RWPE1 (cell line): ENCODE measurements around the gene SP2.

Source experiments
- CTCF ChIA-PET: fragments of 350-600 bp; sonication (Branson Sonifier 250); formaldehyde crosslinking; extraction: SDS; loops from one replicate; lab custom pipeline; 2021; lab: Yijun Ruan, JAX
- POLR2A ChIA-PET: fragments of 400-600 bp; formaldehyde crosslinking; extraction: SDS; loops from one replicate; lab custom pipeline; 2020; ENCODE audit warnings: antibody characterized with exemption; ENCODE audit not compliant: low non-redundant PET; lab: Yijun Ruan, JAX
- DNase-seq: peaks from one replicate; pipeline ENCODE4 v3.0.0; 2012; ENCODE audit warnings: low spot score
- H3K27ac ChIP-seq: fragments of 450-650 bp; 2 replicates; pipeline ENCODE4 v1.5.1; 2017
- CTCF ChIP-seq: fragments of 450-650 bp; conservative IDR thresholded peaks from 2 replicates; pipeline ENCODE4 v1.5.1; 2017; ENCODE audit warnings: low read depth, mild to moderate bottlenecking

The SP2 gene

GRCh38 chr17:47955497-47956461, 59.7 kb downstream of the SP2 start:
- no peak for DNase-seq
- peak overlapping the region; percentile 60 for H3K27ac ChIP-seq
- CTCF ChIA-PET: interaction anchor here (0.6 to 0.7 kb wide), 3 partner anchors 84 to 309 kb away, joined by 3 to 4 read pairs (median 4); no protein-coding TSS in a partner anchor
- no peak for TF ChIP-seq CTCF
- POLR2A ChIA-PET: interaction anchor here (0.6 kb wide), 1 partner anchor 16 kb away, joined by 6 read pairs; no protein-coding TSS in a partner anchor

- DNase-seq: no peak
- ChIA-PET CTCF (interaction anchor here (0.6 to 1.4 kb wide), 7 partner anchors 8 to 119 kb away, joined by 3 to 11 read pairs (median 4); partner anchors contain the start of gene CDK5RAP3), POLR2A (interaction anchor here (0.6 to 1.1 kb wide), 3 partner anchors 8 to 15 kb away, joined by 3 to 6 read pairs (median 3); no protein-coding TSS in a partner anchor)
- H3K27ac ChIP-seq: no peak overlapping the region
- no peak for TF ChIP-seq CTCF
Observed at GRCh38 chr17:47956791-47957590, 61.0 kb downstream of the SP2 start.

- no peak for DNase-seq
- no peak within 1 kb of the TSS for H3K27ac ChIP-seq
- POLR2A ChIA-PET: interaction anchor here (1.1 kb wide), 1 partner anchor 12 kb away, joined by 3 read pairs; no protein-coding TSS in a partner anchor
- CTCF ChIA-PET: interaction anchor here (0.7 to 1.4 kb wide), 5 partner anchors 9 to 20 kb away, joined by 4 to 11 read pairs (median 5); partner anchors contain the start of gene CDK5RAP3
- no peak for TF ChIP-seq CTCF
Observed at GRCh38 chr17:47957591-47958490, 61.8 kb downstream of the SP2 start, which contains the start of gene PRR15L. TSS of gene PRR15L (minus strand) at chr17:47957883. CDS start at chr17:47953234, 4,649 bp downstream.

GRCh38 chr17:47959825-47960655, 64.0 kb downstream of the SP2 start:
- ChIA-PET CTCF (interaction anchor here (0.6 to 2.3 kb wide), 5 partner anchors 10 to 685 kb away, joined by 3 to 11 read pairs (median 3); no protein-coding TSS in a partner anchor), POLR2A (interaction anchor here (1.0 kb wide), 1 partner anchor 9 kb away, joined by 3 read pairs; no protein-coding TSS in a partner anchor)
- TF ChIP-seq CTCF: no peak
- no peak overlapping the region for H3K27ac ChIP-seq
- DNase-seq: no peak

GRCh38 chr17:47961406-47961805, 65.4 kb downstream of the SP2 start:
- ChIA-PET POLR2A (no interaction called here), CTCF (interaction anchor here (0.6 to 2.3 kb wide), 3 partner anchors 12 to 58 kb away, joined by 5 to 14 read pairs (median 11); no protein-coding TSS in a partner anchor)
- no peak for TF ChIP-seq CTCF
- no peak for DNase-seq
- no peak overlapping the region for H3K27ac ChIP-seq
